Hematopoietic multipotent progenitor cell treated with erythropoietin and hydrocortisone succinate and interleukin-3 and kit ligand, for 17 days (in vitro differentiated cells): ENCODE measurements around the gene TRAF7.

Experiments used
- DNase-seq: peaks from one replicate; pipeline ENCODE4 v3.0.0-alpha.2; 2015; ENCODE audit warnings: low spot score

TRAF7 gene

DNA sequence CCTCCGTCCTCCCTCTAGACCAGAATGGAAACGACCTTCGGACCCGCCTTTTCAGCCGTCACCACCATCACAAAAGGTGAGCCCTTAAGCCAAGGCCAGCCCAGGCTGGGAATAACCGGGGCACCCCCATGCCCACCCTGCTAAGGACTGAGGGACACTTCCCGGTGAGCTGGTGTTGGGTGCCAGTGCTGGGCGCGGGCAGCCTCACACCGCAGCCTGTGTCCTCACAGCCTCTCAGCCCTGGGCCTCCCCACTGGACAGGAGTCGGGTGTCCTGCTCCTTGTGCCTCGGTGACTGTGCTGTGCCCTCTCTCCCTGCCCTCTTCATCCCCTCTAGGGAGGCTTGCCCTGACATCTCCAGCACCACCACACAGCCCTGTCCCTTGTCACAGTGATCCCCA, 10.3 kb downstream of the TRAF7 start:
- DNase-seq = no peak

DNA sequence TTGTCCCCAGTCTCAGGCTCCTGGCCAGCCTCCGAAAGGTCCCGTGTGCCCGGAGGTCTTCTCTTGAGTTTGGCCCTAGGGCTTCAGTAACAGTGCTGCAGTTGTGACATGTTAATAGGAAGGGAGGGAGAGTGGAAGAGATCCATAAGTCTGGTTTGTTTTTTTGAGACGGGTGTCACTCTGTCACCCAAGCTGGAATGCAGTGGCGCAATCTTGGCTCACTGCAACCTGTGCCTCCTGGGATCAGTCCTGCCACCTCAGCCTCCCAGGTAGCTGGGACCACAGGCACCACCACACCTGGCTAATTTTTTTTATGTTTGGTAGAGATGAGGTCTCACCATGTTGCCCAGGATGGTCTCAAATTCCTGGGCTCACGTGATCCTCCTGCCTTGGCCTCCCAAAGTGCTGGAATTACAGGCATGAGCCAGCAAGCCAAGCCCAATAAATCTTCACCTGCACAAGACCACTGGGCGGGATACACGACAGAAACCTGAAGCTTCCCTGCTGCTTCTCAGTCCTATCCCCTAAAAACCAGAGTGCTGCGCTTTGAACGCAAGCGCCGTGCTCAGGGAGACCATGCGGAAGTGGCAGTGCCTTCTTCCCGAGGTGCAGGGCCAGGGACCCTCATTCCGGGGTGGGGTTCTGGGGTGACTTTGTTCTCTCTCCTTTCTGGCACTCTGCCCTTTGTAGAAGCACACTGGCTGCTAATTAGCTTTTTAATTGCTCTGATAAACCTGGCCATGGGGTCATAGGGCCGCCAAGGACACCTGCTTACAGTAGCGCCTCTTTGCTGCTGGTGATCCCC, 10.9 kb downstream of the TRAF7 start:
- DNase-seq = no peak

DNA sequence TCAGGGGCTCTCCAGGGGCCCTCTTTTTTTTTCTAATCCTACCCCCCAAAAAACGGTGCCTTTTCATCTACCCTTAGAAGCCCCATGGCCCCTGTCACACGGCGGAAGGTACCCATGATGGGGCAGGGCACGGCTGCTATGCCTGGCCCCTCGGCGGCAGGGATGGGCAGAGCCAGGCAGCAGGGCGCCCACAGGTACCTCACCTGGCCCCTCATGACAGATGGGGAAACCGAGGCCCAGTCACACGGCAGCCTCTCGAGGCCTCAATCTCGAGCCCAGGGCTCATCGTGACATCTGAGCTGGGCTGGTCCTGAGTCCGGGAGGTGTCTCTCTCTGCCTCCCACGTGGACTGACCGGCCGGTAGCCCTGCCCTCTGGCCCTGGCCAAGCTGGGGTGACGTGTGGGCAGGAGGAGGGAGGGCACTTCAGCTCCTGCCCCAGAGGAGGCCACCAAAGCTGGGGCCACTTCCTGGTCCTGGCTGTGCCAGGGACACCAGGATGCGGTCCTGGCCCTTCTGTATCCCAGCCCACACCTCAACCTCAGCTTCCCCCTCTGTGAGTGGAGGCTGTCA, 11.6 kb downstream of the TRAF7 start:
- DNase-seq = no peak

DNA sequence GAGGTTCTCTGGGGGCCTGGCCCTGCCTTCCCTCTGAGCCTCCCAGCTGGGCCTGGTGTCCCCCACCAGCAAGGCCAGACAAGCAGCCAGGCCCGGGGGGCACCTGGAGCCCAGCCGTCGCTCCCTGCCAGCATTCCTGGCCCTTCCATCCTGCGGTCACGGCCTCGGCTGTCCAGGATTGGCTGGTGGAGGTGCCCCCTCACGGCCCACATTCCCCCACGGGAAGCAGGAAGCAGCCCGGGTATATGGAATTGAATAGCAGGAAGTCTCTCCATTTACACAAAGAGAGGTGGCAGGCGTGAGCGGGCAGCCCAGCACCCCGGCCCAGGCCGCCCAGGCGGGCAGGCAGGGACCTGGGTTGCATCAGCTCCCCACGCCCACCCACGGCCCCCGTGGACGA, 14.5 kb downstream of the TRAF7 start:
- DNase-seq = no peak

DNA sequence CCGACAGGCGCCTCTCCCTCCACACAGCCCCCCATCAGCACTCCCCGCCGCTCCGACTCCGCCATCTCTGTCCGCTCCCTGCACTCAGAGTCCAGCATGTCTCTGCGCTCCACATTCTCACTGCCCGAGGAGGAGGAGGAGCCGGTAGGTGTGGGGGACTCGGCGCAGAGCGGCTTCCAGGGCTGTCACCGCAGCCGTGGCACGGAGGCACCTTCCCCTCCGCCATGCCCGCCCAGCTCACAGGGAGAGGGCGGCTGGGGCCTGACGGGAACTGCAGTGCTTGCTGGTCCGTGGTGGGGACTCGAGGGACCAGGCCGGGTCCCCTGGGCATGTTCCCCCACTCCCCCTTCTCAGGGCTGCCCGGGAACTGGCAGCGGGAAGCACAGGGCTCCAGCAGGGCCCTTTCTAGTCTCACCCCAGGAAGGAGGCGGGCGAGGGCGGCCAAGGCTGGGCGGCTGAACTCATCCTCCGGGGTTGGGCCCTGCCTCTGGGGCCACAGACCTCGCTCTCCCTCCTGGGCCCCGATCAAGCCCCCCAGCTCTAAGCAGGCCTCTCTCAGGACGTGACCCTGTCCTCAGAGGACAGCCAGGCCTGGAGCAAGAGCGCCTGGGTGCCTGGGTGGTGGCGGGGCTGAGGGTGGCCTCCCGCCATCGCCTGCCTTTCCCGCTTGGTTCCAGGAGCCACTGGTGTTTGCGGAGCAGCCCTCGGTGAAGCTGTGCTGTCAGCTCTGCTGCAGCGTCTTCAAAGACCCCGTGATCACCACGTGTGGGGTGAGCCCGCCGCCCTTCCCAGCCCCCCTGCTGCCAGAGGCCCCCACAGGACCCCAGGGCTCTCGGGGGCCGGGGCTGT, 15.2 kb downstream of the TRAF7 start:
- DNase-seq = no peak

DNA sequence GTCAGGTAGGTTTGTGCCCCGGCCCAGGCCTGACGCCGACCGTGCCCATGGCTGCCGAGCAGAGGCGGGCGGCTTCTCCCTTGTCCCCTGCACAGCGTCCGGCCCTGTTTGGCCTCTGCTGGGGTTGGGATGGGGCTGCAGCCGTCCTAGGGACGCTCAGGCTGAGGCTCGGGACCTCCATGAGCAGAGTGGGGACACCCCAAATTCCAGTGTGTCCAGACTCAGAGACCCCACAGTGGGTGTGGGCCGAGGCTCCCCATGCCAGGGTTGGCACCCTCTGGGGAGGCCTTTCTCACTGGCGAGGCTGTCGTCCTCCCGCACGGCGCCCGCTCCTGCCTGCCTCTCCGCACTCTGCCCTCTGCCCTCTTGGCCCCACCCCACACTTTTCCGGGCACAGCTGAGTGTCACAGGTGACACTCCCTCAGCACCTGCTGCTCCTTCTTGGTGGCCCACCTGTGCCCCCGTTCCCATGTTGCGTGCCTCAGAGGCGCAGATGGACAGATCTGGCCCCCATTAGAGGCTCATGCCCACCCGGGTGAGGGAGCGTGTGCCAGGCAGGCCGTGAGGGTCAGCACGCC, 16.1 kb downstream of the TRAF7 start:
- no peak for DNase-seq

DNA sequence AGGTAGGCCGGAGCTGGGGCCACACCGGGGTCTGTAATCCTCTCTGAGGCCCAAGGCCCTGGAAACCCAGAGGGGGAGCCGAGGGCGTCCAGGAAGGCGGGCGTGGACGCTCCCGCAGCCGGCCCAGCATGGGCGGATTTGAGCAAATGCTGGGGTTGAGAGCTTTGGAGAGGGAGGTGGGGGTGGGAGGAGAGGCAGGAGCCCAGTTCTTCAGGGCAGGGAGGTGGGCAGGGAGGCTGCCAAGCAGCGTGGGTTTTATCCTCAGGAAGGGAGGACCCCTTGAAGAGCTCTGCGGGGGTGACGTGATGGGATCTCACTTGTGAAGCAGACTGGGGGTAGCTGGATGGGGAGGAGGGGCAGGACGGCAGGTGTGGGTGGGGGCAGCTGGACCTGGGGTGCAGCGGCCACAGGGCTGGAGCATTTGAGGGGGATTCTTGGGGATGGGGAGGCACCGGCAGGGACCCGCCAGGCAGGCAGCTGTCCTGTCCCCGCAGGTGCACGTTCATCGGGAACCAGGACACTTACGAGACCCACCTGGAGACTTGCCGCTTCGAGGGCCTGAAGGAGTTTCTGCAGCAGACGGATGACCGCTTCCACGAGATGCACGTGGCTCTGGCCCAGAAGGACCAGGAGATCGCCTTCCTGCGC, 17.2 kb downstream of the TRAF7 start:
- no peak for DNase-seq

DNA sequence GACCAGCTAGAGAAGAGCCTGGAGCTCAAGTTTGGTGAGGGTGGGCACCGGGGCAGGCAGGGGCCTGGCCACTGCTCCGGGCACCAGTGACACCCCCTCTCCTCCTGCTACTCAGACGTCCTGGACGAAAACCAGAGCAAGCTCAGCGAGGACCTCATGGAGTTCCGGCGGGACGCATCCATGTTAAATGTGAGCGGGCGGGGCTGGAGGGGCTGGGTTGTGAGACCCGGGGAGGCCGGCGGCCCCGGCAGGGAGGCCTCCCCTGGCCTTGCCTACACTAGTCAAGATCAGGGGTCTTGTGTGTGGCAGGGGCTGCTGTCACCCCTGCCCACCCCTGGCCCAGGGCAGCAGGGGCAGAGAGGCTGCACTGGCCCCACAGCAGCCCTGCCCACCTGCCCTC, 17.8 kb downstream of the TRAF7 start:
- no peak for DNase-seq

DNA sequence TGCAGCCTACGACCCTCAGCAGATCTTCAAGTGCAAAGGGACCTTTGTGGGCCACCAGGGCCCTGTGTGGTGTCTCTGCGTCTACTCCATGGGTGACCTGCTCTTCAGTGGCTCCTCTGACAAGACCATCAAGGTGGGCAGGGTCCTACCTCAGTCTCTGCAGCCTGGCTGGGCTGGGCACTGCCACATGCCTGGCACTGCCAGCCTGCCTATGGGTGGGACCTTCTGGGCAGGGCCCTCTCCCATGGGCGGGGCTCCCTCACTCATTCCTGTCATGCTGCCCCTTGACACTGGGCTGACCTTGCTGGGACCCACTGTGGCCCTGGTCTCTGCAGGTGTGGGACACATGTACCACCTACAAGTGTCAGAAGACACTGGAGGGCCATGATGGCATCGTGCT, 18.3 kb downstream of the TRAF7 start:
- DNase-seq = no peak

DNA sequence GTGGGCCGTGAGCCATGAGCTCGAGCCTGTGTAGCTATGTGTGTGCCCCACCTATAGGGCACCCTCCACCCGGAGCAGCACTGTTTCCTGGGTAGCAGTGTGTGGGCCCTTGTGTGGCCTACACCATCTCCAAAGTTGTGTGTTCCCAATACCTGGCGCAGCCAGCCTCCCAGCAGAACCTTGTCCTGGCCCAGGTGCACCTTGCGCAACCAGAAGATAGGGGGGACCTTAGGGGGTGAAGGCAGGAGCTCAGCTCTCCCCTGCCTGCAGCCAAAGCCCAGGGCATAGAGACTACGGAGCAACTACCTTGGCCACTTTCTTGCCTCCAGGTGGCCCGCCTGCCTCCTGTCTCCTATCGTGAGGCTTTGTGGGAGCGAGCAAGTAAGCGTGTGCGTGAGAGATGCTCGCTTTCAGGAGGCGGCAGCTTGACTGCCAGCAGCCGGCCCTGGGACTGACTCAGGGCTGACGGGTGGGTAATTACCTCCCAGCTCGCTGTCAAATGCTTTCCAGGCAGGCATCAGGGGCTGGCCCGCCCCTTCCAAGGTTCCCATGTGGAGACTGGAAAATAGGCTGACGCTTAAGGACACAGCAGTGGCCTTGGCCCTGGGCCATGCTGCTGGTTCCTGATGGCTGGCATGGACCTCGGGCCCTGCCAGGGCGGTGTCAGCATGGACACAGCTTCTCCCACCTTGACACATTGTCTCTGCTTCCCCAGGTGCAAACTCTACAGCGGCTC, 19.0 kb downstream of the TRAF7 start:
- no peak for DNase-seq

DNA sequence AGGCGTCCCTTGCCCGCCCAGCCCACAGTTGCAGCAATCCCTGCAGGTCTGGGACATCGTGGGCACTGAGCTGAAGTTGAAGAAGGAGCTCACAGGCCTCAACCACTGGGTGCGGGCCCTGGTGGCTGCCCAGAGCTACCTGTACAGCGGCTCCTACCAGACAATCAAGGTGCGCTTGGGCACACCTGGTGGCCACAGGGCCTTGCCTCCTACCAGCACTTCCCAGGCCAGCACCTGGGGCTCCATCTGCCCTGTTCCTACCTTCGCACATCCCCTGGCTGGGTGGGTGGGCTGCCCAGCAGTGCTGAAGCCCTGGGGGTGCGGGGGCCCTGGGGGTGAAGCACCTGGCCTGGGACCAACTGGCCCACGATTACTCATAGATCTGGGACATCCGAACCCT, 19.9 kb downstream of the TRAF7 start:
- no peak for DNase-seq

DNA sequence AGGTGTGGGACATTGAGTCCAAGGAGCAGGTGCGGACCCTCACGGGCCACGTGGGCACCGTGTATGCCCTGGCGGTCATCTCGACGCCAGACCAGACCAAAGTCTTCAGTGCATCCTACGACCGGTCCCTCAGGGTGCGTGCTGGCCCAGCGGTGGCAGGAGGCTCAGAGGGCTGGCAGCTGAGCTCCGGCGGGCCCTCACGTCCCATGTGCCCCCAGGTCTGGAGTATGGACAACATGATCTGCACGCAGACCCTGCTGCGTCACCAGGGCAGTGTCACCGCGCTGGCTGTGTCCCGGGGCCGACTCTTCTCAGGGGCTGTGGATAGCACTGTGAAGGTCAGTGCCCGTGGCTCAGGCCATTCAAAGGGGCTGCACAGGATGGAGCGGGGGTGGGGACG, 20.5 kb downstream of the TRAF7 start:
- no peak for DNase-seq

DNA sequence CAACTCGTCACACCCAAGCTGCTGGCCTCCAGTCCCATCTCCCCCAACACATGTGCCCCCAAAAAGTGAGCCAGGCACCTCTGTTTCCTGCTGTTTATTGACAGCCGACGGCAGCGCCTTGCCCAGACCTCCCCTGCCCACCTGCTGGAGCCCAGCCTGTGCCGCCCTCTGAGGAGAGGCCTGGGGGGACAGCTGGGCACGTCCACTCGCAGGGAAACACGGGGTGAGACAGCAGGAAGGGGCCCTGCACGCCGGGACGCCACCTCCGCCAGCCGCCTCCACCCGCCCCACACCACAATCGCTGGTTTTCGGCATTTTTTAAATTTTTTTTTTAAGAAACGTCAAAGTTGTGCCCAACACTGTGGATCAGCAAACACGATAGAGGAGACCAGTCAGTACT, 21.5 kb downstream of the TRAF7 start:
- DNase-seq = no peak

DNA sequence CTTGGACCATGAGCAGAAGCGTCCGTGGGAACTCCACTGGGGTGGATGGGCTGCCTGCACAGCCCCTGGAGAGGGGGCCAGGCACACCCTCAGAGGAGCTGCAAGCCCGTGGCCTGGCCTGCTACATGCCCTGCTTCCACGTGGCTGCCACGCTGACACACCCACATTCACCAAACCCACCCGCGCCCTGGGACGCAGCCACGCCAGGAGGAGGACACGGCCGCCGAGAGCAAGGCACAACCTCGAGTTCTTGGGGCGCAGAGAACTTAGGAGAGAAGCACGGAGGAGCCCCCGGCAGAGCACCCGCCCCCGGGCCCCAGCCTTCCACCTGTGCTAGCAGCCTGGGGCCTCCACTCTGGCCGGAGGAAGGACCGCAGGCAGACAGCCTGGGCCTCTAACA, 22.0 kb downstream of the TRAF7 start:
- DNase-seq = no peak

DNA sequence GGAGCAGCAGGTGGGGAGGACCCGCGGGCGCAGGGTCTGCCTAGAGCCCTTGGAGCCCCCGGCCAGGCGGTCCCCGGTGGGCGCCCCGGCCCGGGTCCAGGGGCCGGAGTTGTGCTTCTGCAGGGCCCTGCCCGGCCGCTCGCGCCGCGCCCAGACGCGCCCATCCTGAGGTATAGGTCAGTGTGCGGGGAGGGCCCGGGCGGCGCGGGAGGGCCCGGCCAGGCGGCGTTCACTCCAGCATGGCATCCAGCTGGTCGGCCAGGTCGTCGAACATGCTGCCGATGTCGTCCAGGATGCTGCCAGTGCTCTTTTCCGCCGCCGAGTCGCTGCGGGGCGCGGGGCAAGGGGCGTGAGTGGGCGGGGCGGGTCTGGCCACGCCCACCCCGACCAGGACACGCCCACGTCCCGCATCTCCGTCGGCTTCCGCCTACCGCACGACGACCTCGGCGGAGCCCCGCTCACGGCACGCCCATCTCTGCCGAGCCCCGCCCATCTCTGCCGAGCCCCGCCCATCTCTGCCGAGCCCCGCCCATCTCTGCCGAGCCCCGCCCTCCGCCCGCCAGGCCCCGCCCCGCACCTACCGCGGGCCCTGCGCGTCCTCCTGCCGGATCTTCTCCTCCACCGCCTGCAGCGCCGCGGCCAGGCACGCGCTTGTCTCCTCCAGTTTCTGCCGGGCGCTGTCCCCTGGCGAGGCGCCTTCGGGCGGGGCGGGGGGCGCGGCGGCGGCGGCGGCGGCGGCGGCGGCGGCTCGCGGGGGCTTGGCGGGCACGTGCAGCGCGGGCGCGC, 22.9 kb downstream of the TRAF7 start:
- peak; percentile 23 for DNase-seq

DNA sequence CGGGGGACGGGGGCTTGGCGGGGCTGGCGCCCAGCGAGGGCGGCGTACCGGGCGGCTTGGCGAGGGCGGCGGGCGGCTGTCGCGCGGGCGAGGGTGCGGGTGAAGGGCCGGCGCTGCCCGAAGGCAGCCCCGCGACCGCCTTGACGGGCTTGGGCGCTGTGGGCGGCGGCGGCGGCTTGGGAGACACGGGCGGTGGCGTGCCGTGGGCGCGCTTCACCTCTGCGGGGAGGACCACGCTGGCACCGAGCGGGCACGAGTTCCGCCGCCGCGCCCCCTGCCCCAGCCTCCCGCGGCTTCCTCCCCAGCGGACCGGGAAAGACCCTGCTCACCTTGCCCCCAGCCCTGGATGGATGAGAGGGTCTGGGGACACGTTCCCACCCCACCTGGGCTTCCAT, 23.5 kb downstream of the TRAF7 start:
- DNase-seq = no peak

DNA sequence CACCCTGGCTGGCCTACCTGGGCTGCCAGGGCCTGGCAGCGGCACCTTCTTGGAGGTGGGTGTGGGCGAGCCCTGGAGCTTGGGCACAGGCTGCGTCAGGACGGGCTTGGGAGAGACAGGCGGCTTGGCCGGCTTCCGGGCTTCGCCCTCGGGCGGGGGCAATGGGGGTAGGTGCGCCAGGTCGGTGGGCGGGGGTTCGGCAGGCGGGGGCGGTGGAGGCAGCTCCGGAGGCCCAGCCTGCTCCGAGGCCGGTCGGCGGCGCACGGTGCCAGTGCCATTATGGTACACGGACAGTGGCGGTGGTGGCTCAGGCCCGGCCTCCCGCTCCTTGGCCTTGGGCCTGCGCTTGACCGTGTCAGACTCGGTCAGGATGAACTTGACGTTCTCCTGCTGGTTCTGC, 24.0 kb downstream of the TRAF7 start:
- DNase-seq = no peak

DNA sequence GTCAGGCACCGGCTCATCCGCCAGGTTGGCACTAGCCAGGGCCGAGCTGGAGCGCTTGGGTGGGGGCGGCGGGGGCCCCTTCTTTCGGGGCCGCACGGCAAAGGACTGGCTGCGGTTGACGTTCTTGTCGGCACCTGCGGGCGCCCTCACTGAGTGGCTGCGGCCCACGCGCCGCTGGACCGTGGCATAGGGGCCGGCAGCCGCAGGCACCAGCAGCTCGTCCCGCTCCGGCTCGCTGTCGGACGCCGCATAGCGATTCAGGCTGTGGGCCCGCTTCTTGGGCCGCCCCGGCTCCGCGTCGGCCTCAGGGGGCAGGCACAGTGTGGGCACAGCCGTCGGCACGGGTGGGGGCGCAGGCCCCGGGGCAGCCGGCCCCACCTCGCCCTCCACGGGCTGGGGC, 24.9 kb downstream of the TRAF7 start:
- no peak for DNase-seq

DNA sequence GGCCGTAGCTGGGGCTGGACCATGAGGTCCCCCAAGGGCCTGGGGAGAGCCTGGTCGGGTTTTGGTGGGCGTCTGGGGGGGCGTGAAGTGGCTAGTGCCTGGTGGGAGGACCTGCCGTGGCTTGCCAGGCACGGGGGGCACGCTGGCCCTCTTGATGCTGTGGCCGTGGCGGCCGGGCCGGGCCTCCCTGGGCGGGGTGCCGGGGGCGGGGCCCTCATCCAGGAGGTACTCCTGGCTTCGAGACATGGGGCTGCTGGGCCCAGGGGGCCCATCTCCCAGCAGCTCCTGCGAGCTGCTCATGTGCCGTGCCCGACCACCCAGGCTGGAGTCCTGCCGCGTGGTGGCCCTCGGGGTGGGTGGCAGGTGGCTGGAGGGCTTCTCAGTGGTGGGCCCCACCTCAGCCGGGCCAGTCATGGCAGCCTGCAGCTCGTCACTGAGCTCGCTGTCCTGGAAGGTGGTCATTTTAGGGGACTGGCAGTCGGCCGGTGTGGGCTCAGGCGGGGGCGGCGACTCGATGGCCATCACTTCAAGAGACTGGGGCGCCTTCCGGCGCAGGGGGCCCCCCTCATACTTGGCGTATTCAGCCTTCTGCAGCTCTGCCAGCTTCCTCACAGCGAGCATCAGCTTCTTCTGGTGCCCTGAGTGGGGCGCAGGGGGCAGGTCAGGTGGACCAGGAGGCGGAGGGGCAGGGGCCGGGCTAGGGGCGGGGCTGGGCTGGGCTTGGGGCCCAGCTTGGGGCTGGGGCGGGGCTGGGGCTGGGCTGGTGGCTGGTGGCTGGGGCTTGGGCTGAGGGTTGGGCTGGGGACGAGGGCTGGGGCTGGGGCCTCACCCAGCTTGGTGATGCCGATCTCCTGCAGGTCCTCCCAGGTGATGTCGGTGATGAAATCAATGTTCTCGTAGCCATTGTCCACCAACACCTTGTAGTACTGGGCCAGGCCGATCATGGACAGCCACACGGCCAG, 25.7 kb downstream of the TRAF7 start:
- DNase-seq = no peak

DNA sequence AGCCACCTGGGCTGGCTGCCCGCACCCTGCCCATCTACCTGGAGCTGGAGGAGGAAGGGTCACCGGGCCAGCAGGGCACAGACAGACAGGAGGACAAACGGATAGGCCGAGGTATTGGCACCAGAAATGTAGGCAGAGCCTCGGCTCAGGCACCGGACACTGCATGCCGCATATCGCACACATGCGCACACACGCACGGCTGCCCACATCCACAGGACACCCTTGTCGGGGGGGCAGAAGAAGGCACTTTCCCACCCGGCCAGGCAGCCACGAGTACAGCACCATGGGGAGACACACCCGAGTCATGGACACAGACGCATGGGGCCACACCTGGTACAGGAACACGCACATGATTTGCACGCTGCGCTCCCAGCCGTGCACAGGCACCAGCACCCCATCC, 26.4 kb downstream of the TRAF7 start:
- DNase-seq = no peak
